WTC11 (cell line): ENCODE results near the gene HLA-F. TPM values are rescaled to one million over a fixed set of nuclear protein-coding genes. Genes with fewer than 3 reads are reported as not detected.

Source experiments
- ATAC-seq: fragments of 200-7000 bp; cut with Tn5 transposase; 2 replicates; pipeline ENCODE4 v1.10.0; 2021; ENCODE audit warnings: mild to moderate bottlenecking, moderate library complexity
- CTCF ChIA-PET: fragments of 300-600 bp; sonication (Branson Sonifier 250); formaldehyde crosslinking; loops from one replicate; lab custom pipeline; 2021; ENCODE audit warnings: antibody characterized with exemption; lab: Charles Lee
- POLR2A ChIA-PET: fragments of 350-600 bp; sonication (Branson Sonifier 250); formaldehyde crosslinking; loops from one replicate; lab custom pipeline; 2021; ENCODE audit warnings: antibody characterized with exemption; lab: Charles Lee
- DNase-seq: peaks from one replicate; pipeline ENCODE4 v3.0.0; 2021; ENCODE audit warnings: low spot score
- H3K27ac Mint-ChIP-seq: 2 replicates; pipeline ENCODE4 v1.8.0; 2021; ENCODE audit warnings: mixed read lengths
- H3K27me3 Mint-ChIP-seq: 2 replicates; pipeline ENCODE4 v1.8.0; 2021; ENCODE audit warnings: low read depth, mild to moderate bottlenecking, moderate library complexity, mixed read lengths
- H3K36me3 Mint-ChIP-seq: 2 replicates; pipeline ENCODE4 v1.8.0; 2021; ENCODE audit warnings: mixed read lengths
- H3K4me1 Mint-ChIP-seq: 2 replicates; pipeline ENCODE4 v1.8.0; 2022; ENCODE audit warnings: mixed read lengths
- H3K4me3 Mint-ChIP-seq: 2 replicates; pipeline ENCODE4 v1.8.0; 2021; ENCODE audit warnings: mild to moderate bottlenecking, moderate library complexity, mixed read lengths
- H3K9me3 Mint-ChIP-seq: 2 replicates; pipeline ENCODE4 v1.8.0; 2021; ENCODE audit warnings: mixed read lengths
- CREB1 ChIP-seq: sonication (generic); formaldehyde crosslinking; IDR thresholded peaks from 2 replicates; pipeline ENCODE4 v1.8.0; 2023; ENCODE audit warnings: mild to moderate bottlenecking, missing genetic modification reagents
- CREM ChIP-seq: sonication (generic); formaldehyde crosslinking; IDR thresholded peaks from 2 replicates; pipeline ENCODE4 v1.8.1; 2022; ENCODE audit warnings: mild to moderate bottlenecking, missing genetic modification reagents, moderate library complexity
- ETV6 ChIP-seq: sonication (generic); formaldehyde crosslinking; IDR thresholded peaks from 2 replicates; pipeline ENCODE4 v1.8.1; 2022; ENCODE audit warnings: mild to moderate bottlenecking, missing genetic modification reagents
- JAZF1 ChIP-seq: fragments of 250-450 bp; sonication (Bioruptor Pico); IDR thresholded peaks from 2 replicates; pipeline ENCODE4 v1.9.0; 2021; ENCODE audit warnings: moderate library complexity, mild to moderate bottlenecking, inconsistent platforms
- MXD4 ChIP-seq: fragments of 250-450 bp; sonication (Bioruptor Pico); IDR thresholded peaks from 2 replicates; pipeline ENCODE4 v1.8.0; 2021; ENCODE audit warnings: mild to moderate bottlenecking, moderate library complexity, borderline replicate concordance
- NR2C2 ChIP-seq: sonication (generic); formaldehyde crosslinking; IDR thresholded peaks from 2 replicates; pipeline ENCODE4 v1.8.0; 2022; ENCODE audit warnings: mild to moderate bottlenecking, missing genetic modification reagents
- SP1 ChIP-seq: sonication (generic); formaldehyde crosslinking; conservative IDR thresholded peaks from 2 replicates; pipeline ENCODE4 v1.8.1; 2022; ENCODE audit warnings: missing genetic modification reagents
- TEAD1 ChIP-seq: sonication (generic); formaldehyde crosslinking; IDR thresholded peaks from 2 replicates; pipeline ENCODE4 v1.8.0; 2022; ENCODE audit warnings: mild to moderate bottlenecking, missing genetic modification reagents
- TEAD4 ChIP-seq: sonication (generic); formaldehyde crosslinking; IDR thresholded peaks from 2 replicates; pipeline ENCODE4 v1.8.0; 2022; ENCODE audit warnings: mild to moderate bottlenecking, missing genetic modification reagents
- TP53 ChIP-seq: sonication (generic); formaldehyde crosslinking; IDR thresholded peaks from 2 replicates; pipeline ENCODE4 v1.8.1; 2023; ENCODE audit warnings: mild to moderate bottlenecking, missing genetic modification reagents
- ZNF138 ChIP-seq: sonication (generic); formaldehyde crosslinking; conservative IDR thresholded peaks from 2 replicates; pipeline ENCODE4 v1.8.1; 2022; ENCODE audit warnings: mild to moderate bottlenecking, moderate library complexity, missing genetic modification reagents
- total RNA-seq: library from RNA; stranded (reverse); gene quantifications from 3 replicates; pipeline ENCODE4 v1.2.3, GENCODE V29; 2021
- TF ChIP-seq, protein P1 (sequence below): sonication (generic); formaldehyde crosslinking; conservative IDR thresholded peaks from 2 replicates; pipeline ENCODE4 v1.8.1; 2022; ENCODE audit warnings: mild to moderate bottlenecking, missing genetic modification reagents
- TF ChIP-seq, protein P2 (sequence below): sonication (generic); formaldehyde crosslinking; IDR thresholded peaks from 2 replicates; pipeline ENCODE4 v1.8.0; 2022; ENCODE audit warnings: mild to moderate bottlenecking, missing genetic modification reagents
- TF ChIP-seq, protein P3 (sequence below): sonication (generic); formaldehyde crosslinking; IDR thresholded peaks from 2 replicates; pipeline ENCODE4 v1.8.1; 2022; ENCODE audit warnings: mild to moderate bottlenecking, missing genetic modification reagents, moderate library complexity, borderline replicate concordance
- TF ChIP-seq, protein P4 (sequence below): sonication (generic); formaldehyde crosslinking; IDR thresholded peaks from 2 replicates; pipeline ENCODE4 v1.8.0; 2023; ENCODE audit warnings: missing genetic modification reagents, mild to moderate bottlenecking, borderline replicate concordance
- TF ChIP-seq, protein P5 (sequence below): fragments of 250-450 bp; sonication (Bioruptor Pico); IDR thresholded peaks from 2 replicates; pipeline ENCODE4 v1.9.0; 2021; ENCODE audit warnings: mild to moderate bottlenecking

The HLA-F gene
- total RNA-seq, 1 experiment from 2014 or later: 7.5 TPM

DNA sequence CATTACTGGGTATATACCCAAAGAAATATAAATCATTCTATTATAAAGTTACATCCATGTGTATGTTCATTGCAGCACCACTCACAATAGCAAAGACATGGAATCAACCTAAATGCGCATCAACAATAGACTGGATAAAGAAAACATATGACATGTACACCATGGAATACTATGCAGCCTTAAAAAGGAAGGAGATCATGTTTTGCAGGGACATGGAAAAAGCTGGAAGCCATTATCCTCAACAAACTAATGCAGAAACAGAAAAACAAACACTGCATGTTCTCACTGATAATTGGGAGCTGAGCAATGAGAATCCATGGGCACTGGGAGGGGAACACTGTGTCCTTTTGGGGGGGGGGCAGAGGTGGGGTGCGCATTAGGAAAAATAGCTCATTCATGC is 53.5 kb downstream of the HLA-F start:
- ATAC-seq: no peak
- CTCF ChIA-PET: no interaction called here
- Mint-ChIP-seq H3K4me3 (no peak overlapping the region), H3K27me3 (peaks cover 40% of the 10 kb centered on the region), H3K36me3 (peaks cover 16% of the 10 kb centered on the region), H3K4me1 (peaks cover 5% of the 10 kb centered on the region), H3K27ac (no peak overlapping the region), H3K9me3 (peaks cover 40% of the 10 kb centered on the region)
- DNase-seq: no peak
- POLR2A ChIA-PET: no interaction called here
- no peak for TF ChIP-seq TEAD1 (CRISPR knock-in tag)
- TF ChIP-seq, protein P1, sequence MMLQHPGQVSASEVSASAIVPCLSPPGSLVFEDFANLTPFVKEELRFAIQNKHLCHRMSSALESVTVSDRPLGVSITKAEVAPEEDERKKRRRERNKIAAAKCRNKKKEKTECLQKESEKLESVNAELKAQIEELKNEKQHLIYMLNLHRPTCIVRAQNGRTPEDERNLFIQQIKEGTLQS (CRISPR knock-in tag): no peak
- TF ChIP-seq, protein P2, sequence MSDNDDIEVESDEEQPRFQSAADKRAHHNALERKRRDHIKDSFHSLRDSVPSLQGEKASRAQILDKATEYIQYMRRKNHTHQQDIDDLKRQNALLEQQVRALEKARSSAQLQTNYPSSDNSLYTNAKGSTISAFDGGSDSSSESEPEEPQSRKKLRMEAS (CRISPR knock-in tag): no peak
- TF ChIP-seq ETV6 (CRISPR knock-in tag): no peak
- no peak for TF ChIP-seq CREB1 (CRISPR knock-in tag)
- TF ChIP-seq TEAD4 (CRISPR knock-in tag): no peak
- no peak for TF ChIP-seq SP1
- TF ChIP-seq CREM (CRISPR knock-in tag): no peak
- TF ChIP-seq, protein P3, sequence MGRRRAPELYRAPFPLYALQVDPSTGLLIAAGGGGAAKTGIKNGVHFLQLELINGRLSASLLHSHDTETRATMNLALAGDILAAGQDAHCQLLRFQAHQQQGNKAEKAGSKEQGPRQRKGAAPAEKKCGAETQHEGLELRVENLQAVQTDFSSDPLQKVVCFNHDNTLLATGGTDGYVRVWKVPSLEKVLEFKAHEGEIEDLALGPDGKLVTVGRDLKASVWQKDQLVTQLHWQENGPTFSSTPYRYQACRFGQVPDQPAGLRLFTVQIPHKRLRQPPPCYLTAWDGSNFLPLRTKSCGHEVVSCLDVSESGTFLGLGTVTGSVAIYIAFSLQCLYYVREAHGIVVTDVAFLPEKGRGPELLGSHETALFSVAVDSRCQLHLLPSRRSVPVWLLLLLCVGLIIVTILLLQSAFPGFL (CRISPR knock-in tag): no peak
- no peak for TF ChIP-seq TP53 (CRISPR knock-in tag)
- TF ChIP-seq ZNF138 (CRISPR knock-in tag): no peak
- TF ChIP-seq, protein P4, sequence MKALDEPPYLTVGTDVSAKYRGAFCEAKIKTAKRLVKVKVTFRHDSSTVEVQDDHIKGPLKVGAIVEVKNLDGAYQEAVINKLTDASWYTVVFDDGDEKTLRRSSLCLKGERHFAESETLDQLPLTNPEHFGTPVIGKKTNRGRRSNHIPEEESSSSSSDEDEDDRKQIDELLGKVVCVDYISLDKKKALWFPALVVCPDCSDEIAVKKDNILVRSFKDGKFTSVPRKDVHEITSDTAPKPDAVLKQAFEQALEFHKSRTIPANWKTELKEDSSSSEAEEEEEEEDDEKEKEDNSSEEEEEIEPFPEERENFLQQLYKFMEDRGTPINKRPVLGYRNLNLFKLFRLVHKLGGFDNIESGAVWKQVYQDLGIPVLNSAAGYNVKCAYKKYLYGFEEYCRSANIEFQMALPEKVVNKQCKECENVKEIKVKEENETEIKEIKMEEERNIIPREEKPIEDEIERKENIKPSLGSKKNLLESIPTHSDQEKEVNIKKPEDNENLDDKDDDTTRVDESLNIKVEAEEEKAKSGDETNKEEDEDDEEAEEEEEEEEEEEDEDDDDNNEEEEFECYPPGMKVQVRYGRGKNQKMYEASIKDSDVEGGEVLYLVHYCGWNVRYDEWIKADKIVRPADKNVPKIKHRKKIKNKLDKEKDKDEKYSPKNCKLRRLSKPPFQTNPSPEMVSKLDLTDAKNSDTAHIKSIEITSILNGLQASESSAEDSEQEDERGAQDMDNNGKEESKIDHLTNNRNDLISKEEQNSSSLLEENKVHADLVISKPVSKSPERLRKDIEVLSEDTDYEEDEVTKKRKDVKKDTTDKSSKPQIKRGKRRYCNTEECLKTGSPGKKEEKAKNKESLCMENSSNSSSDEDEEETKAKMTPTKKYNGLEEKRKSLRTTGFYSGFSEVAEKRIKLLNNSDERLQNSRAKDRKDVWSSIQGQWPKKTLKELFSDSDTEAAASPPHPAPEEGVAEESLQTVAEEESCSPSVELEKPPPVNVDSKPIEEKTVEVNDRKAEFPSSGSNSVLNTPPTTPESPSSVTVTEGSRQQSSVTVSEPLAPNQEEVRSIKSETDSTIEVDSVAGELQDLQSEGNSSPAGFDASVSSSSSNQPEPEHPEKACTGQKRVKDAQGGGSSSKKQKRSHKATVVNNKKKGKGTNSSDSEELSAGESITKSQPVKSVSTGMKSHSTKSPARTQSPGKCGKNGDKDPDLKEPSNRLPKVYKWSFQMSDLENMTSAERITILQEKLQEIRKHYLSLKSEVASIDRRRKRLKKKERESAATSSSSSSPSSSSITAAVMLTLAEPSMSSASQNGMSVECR (CRISPR knock-in tag): no peak
- no peak for TF ChIP-seq MXD4
- no peak for TF ChIP-seq JAZF1
- TF ChIP-seq NR2C2: no peak
- TF ChIP-seq, protein P5, sequence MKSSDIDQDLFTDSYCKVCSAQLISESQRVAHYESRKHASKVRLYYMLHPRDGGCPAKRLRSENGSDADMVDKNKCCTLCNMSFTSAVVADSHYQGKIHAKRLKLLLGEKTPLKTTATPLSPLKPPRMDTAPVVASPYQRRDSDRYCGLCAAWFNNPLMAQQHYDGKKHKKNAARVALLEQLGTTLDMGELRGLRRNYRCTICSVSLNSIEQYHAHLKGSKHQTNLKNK (CRISPR knock-in tag): no peak

Other genes with a start within 250 kb of the HLA-F start
- gene MAS1L, start 235.5 kb upstream of the HLA-F start, total RNA-seq: not detected in 3 replicates
- gene UBD, start 163.7 kb upstream of the HLA-F start, total RNA-seq: 0.15 TPM in 1 of 3 replicates, not detected in the others
- not detected in 3 replicates for gene OR2H2, start 138.3 kb upstream of the HLA-F start, total RNA-seq
- 82.5 to 107 TPM (median 83.0 TPM) in 3 replicates for gene GABBR1, start 90.3 kb upstream of the HLA-F start, total RNA-seq
- gene MOG, start 66.3 kb upstream of the HLA-F start, total RNA-seq: 0.55 to 1.2 TPM (median 0.57 TPM) in 3 replicates
- 6.0 to 6.4 TPM (median 6.2 TPM) in 3 replicates for gene ZFP57, start 42.3 kb upstream of the HLA-F start, total RNA-seq
- 1.1 to 1.7 TPM (median 1.4 TPM) in 3 replicates for gene HLA-G, start 104.4 kb downstream of the HLA-F start, total RNA-seq
- gene HLA-A, start 219.1 kb downstream of the HLA-F start, total RNA-seq: 93.2 to 135 TPM (median 134 TPM) in 3 replicates